ENCODE measurements around the gene SIRT7.
A peak's percentile ranks its signal among the peaks of the same experiment; 100 is the strongest.
"Not testable (repeated sequence)": the region's sequence is repeated elsewhere in the genome, so short reads cannot be mapped to it uniquely, and the experiment has no call there.

The SIRT7 gene

DNA sequence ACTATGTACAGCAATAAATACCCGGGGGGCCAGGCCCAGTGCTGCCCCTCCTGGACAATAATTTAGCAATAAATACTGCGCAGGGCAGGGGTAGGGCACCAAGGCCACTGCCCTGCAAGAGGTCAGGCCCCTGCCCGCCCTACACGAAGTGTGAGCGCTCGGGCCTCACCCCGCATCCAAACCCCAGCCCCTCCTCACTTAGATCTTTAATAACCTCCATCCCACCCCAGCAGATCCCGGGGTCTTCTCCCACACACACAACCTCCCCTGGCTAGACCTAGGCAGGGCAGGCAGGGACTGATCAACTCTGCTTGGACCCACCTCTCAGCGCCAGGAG is 325 bp upstream of the SIRT7 start:
- DNase-seq; H3K27me3 ChIP-seq (replicated peaks); in situ Hi-C loops (cut with HindIII; ENCODE audit: low pct_ligation_motif_present, low sequenced_read_pairs); H3K4me3 ChIP-seq (ENCODE audit: low read depth, low read length); H3K27ac ChIP-seq: not testable (repeated sequence)
- peaks cover 46% of the 10 kb centered on the region for H3K36me3 ChIP-seq (replicated peaks)
- TF ChIP-seq, protein P1, sequence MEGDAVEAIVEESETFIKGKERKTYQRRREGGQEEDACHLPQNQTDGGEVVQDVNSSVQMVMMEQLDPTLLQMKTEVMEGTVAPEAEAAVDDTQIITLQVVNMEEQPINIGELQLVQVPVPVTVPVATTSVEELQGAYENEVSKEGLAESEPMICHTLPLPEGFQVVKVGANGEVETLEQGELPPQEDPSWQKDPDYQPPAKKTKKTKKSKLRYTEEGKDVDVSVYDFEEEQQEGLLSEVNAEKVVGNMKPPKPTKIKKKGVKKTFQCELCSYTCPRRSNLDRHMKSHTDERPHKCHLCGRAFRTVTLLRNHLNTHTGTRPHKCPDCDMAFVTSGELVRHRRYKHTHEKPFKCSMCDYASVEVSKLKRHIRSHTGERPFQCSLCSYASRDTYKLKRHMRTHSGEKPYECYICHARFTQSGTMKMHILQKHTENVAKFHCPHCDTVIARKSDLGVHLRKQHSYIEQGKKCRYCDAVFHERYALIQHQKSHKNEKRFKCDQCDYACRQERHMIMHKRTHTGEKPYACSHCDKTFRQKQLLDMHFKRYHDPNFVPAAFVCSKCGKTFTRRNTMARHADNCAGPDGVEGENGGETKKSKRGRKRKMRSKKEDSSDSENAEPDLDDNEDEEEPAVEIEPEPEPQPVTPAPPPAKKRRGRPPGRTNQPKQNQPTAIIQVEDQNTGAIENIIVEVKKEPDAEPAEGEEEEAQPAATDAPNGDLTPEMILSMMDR (IDR thresholded peaks at IDR 0.05; ENCODE audit: low read depth, low read length, missing control alignments): peak; percentile 21

DNA sequence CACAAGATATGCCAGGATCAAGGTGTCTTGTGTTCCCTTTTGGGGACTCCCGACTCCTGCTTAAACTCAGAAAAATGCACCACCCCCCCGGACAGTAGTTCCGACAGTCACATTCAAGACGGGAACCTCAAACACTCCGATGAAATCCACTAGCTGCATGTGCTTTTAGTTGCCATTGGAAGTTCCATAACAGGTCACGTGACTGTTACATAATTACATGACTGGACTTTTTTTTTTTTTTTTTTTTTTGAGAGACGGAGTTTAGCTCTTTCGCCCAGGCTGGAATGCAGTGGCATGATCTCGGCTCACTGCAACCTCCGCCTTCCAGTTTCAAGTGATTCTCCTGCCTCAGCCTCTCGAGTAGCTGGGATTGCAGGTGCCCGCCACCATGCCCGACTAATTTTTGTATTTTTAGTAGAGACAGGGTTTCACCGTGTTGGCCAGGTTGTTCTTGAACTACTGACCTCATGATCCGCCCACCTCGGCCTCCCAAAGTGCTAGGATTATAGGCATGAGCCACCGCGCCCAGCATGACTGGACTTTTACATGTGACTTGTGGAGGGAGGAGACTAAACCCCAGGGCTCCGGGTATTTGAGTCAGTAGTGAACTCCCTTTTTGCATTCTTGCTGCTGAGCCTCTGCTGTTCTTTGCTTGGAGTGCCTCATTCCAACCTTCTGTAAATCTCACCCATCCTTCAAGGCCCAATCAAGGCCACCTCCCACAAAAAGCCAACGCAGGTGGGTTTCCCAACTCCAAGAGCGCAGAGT is 1.6 kb downstream of the SIRT7 start:
- DNase-seq: peak; percentile 67
- in situ Hi-C loops (cut with HindIII; ENCODE audit: low pct_ligation_motif_present, low sequenced_read_pairs): no loop called here
- no peak overlapping the region for H3K27ac ChIP-seq
- peak overlapping the region; percentile 55 for H3K4me3 ChIP-seq (ENCODE audit: low read depth, low read length)
- H3K36me3 ChIP-seq (replicated peaks): peaks cover 53% of the 10 kb centered on the region
- H3K27me3 ChIP-seq (replicated peaks): no peaks in the 10 kb centered on the region
- TF ChIP-seq, protein P1 (IDR thresholded peaks at IDR 0.05; ENCODE audit: low read depth, low read length, missing control alignments): no peak

DNA sequence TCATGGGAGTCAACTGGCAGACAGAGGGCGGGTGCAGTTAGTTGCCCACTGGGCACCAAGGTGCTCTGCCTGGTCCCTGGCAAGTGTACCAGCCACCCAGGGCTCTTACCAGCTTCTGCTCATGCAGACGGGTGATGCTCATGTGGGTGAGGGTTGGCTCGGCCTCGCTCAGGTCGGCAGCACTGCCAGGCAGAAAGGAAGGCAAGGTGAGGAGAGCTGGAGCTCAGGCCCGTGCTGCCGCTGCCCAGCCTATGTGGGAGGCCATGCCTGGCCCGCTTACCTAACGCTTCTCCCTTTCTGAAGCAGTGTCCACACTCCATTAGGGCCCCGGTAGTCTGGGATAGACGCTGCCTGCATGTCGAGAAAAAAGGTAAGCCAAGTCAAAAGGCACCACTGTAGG is 2.6 kb downstream of the SIRT7 start:
- H3K36me3 ChIP-seq (replicated peaks): peaks cover 47% of the 10 kb centered on the region
- H3K4me3 ChIP-seq (ENCODE audit: low read depth, low read length): no peak overlapping the region
- TF ChIP-seq, protein P1 (IDR thresholded peaks at IDR 0.05; ENCODE audit: low read depth, low read length, missing control alignments): no peak

DNA sequence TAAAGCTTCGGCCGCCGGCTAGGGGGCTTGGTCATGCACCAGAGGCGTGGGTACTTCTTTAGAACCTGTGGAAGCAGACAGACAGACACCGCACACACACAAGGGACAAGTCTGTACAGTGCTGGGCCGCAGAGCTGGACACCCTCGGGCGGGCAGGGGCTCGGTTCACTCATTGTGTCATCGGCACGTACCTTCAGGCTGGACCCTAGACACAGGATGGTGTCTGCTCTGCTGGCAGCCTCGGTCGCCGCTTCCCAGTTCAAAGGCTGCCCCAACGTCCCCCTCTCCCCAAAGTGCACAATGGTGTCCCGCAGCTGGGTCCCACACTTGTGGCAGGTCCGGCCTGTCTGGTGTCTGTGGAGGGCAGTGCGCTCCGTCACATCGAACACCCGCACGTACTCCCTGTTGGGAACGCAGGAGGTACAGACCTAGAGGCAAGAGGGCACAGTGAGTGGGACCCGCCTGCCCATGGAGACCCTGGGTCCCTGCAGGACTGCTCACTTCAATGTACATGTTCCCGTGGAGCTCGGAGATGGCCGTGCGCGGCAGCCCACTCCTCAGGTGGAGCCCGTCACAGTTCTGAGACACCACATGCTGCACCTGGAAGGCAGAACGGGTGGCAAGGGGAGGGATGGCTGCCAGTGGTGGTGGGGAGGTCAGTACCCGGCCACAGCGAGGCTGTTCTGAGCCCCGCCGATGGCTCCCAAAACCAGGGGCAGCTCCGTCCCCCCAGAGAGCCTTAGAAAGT is 3.7 kb downstream of the SIRT7 start:
- Histone ChIP-seq H3K27me3 (replicated peaks) (no peaks in the 10 kb centered on the region), H3K4me3 (ENCODE audit: low read depth, low read length) (no peak overlapping the region), H3K27ac (no peak overlapping the region), H3K36me3 (replicated peaks) (peaks cover 40% of the 10 kb centered on the region)
- in situ Hi-C loops (cut with HindIII; ENCODE audit: low pct_ligation_motif_present, low sequenced_read_pairs): no loop called here
- TF ChIP-seq, protein P1 (IDR thresholded peaks at IDR 0.05; ENCODE audit: low read depth, low read length, missing control alignments): no peak
- no peak for DNase-seq

More for the DNA sequence above, 2.6 kb downstream of the SIRT7 start:
- in situ Hi-C loops (cut with HindIII; ENCODE audit: low pct_ligation_motif_present, low sequenced_read_pairs): no loop called here
- no peak overlapping the region for H3K27ac ChIP-seq
- no peak for DNase-seq
- no peaks in the 10 kb centered on the region for H3K27me3 ChIP-seq (replicated peaks)

DNA sequence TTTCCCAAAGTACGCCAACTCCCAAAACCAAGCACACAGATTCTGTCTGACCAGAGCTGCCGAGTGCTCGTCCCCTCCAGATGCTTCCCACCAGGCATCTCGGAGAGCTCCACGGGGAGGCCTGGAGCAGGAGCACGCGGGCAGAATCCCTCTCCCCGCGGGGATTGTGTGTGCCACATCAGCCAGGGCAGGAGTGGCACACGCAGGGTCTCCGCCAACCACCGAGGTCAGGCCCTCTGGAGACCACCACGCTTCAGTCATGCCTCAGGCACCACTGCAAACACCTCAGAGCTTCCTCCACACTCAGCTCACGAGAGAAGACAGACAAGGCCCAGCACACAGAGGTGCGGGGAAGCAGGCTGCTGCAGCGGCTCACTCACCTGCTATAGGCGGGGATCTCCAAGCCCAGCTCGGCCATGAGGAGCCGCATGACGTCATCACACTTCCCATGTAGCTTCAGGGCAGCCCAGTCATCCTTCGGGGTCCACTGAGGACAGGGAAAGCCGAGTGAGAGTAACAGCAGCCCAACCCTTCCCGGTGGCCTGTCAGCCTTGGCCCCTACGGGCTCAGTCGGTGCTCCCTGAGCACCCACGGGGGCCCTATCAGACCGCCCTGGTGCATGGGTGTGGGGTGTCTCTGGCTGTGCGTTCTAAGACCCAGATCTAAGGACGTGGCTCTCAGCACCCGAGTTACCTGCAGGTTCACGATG is 4.4 kb downstream of the SIRT7 start:
- in situ Hi-C loops (cut with HindIII; ENCODE audit: low pct_ligation_motif_present, low sequenced_read_pairs): no loop called here
- Histone ChIP-seq H3K4me3 (ENCODE audit: low read depth, low read length) (no peak overlapping the region), H3K36me3 (replicated peaks) (peaks cover 37% of the 10 kb centered on the region), H3K27ac (no peak overlapping the region), H3K27me3 (replicated peaks) (no peaks in the 10 kb centered on the region)
- TF ChIP-seq, protein P1 (IDR thresholded peaks at IDR 0.05; ENCODE audit: low read depth, low read length, missing control alignments): no peak
- DNase-seq: no peak
